Upper lobe of left lung (tissue), 6 donors: ENCODE measurements around the gene LRRIQ1. TPM values are rescaled to one million over a fixed set of nuclear protein-coding genes. Genes with fewer than 3 reads are reported as not detected.

Experiments
- ATAC-seq, 2 donors: fragments of 200-7000 bp; cut with Tn5 transposase; one replicate each; pipeline ENCODE4 v1.9.1; 2022; ENCODE audit warnings: mild to moderate bottlenecking in 2 of 2, moderate library complexity in 2 of 2; ENCODE audit not compliant: low FRiP score in 2 of 2
- DNase-seq, 2 donors: peaks; one replicate each; pipeline ENCODE4 v3.0.0-alpha.2; 2019 to 2020
- H3K27ac ChIP-seq, 4 donors: fragments of 200-600 bp; sonication (generic); one replicate each; pipeline ENCODE4 v1.5.1; 2016 to 2019
- H3K27me3 ChIP-seq, 4 donors: fragments of 200-600 bp; sonication (generic); one replicate each; pipeline ENCODE4 v1.5.1; 2017 to 2019
- H3K36me3 ChIP-seq, 4 donors: fragments of 200-600 bp; sonication (generic); one replicate each; pipeline ENCODE4 v1.5.1; 2016 to 2019
- H3K4me1 ChIP-seq, 4 donors: fragments of 200-600 bp; sonication (generic); one replicate each; pipeline ENCODE4 v1.5.1; 2018 to 2019
- H3K4me3 ChIP-seq, 4 donors: fragments of 200-600 bp; sonication (generic); one replicate each; pipeline ENCODE4 v1.5.1; 2017 to 2019; ENCODE audit warnings: mild to moderate bottlenecking in 2 of 4, moderate library complexity in 1 of 4
- H3K9me3 ChIP-seq, 4 donors: fragments of 200-600 bp; sonication (generic); one replicate each; pipeline ENCODE4 v1.5.1; 2018 to 2019
- CTCF ChIP-seq, 6 experiments: fragments of 450-650 bp in 4 of 6; fragments of 200-600 bp in 2 of 6; sonication (generic) in 2 of 6; IDR thresholded peaks; one replicate each; pipeline ENCODE4 v1.5.1; 2016 to 2019; ENCODE audit warnings: antibody characterized with exemption in 6 of 6
- EP300 ChIP-seq, 4 donors: sonication (generic); formaldehyde crosslinking; IDR thresholded peaks; one replicate each; pipeline ENCODE4 v1.5.1; 2017; ENCODE audit warnings: antibody characterized with exemption in 4 of 4, control low read depth in 2 of 4
- POLR2A ChIP-seq, 4 donors: fragments of 450-650 bp; IDR thresholded peaks; one replicate each; pipeline ENCODE4 v1.5.1; 2016 to 2017; ENCODE audit warnings: antibody characterized with exemption in 4 of 4, mild to moderate bottlenecking in 2 of 4
- POLR2AphosphoS5 ChIP-seq, 2 donors: sonication (generic); formaldehyde crosslinking; IDR thresholded peaks; one replicate each; pipeline ENCODE4 v1.5.1; 2017; ENCODE audit warnings: antibody characterized with exemption in 2 of 2
- WGBS, 2 donors: methylation state at CpG; one replicate each; pipeline ENCODE4 v1.1.5; 2017 to 2018; 5-methylcytosine and 5-hydroxymethylcytosine counted together
- total RNA-seq, 6 donors: library from RNA; depleted of rRNA in 4 of 6; stranded (reverse); fragments of >200 nt in 4 of 6; gene quantifications; one replicate each; pipeline versions ENCODE4 v1.1.0 to v1.2.1, GENCODE V29; 2016 to 2021
- donor health status: DM: no; HTN: no; CAD: no; lungs with moderate emphysema.
- donor health status: DM: no; HTN: yes; CAD: no; lungs with severe emphysema.

Gene LRRIQ1
- total RNA-seq, 6 donors from 2014 or later, result 0.54 to 37.7 (median 6.0) TPM

DNA sequence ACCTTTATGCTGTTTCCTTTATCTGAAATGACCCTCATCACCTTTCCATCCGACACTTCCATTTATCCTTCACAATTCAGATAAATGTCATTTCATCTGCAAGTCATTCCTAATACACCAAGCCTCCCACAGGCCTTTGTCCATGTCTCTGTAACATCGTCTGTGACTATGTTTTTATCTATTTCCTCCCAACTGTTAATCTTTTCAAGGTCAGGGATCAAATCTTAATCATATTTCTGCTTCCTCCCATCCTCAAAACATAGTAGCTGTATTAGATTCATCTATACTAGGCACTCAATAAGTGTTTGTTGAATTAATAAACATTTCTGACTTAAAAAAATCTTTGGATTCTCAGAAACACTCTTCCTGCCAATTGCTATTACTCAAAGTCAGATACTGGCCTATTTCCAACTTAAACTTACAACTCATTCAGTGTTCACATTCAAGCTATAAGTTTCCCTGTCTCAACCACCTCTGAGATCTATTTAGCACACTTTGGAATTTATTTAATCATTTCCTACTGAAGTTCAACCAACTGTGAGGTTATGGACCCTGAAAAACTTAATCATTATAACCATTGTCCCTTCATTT is 143.6 kb downstream of the LRRIQ1 start:
- Histone ChIP-seq H3K4me1 (no peaks in the 10 kb centered on the region), H3K4me3 (no peak overlapping the region), H3K36me3 (no peaks in the 10 kb centered on the region), H3K9me3 (no peaks in the 10 kb centered on the region), H3K27ac (no peak overlapping the region), H3K27me3 (no peaks in the 10 kb centered on the region)
- no peak for TF ChIP-seq CTCF (IDR thresholded peaks at IDR 0.05)
- no peak for TF ChIP-seq POLR2AphosphoS5 (IDR thresholded peaks at IDR 0.05)
- WGBS, 2 donors, result 44 to 64% methylated on average over 2 of the region's 2 CpGs
- DNase-seq, result no peak
- no peak for ATAC-seq

GRCh38 chr12:85182699-85183098 is 146.5 kb downstream of the LRRIQ1 start:
- Histone ChIP-seq H3K4me3 (no peak overlapping the region), H3K4me1 (no peaks in the 10 kb centered on the region), H3K36me3 (no peaks in the 10 kb centered on the region), H3K27me3 (no peaks in the 10 kb centered on the region), H3K27ac (no peak overlapping the region), H3K9me3 (no peaks in the 10 kb centered on the region)
- DNase-seq (no peak), ATAC-seq (no peak)
- 62 to 72% methylated on average over 4 of the region's 4 CpGs for WGBS, 2 donors
- TF ChIP-seq CTCF (IDR thresholded peaks at IDR 0.05) (no peak), POLR2AphosphoS5 (IDR thresholded peaks at IDR 0.05) (no peak), EP300 (IDR thresholded peaks at IDR 0.05) (no peak), POLR2A (IDR thresholded peaks at IDR 0.05) (no peak)

GRCh38 chr12:85183855-85184254 is 147.7 kb downstream of the LRRIQ1 start:
- no peak for TF ChIP-seq EP300 (IDR thresholded peaks at IDR 0.05)
- TF ChIP-seq CTCF (IDR thresholded peaks at IDR 0.05), result no peak
- TF ChIP-seq POLR2A (IDR thresholded peaks at IDR 0.05), result no peak
- no peak for TF ChIP-seq POLR2AphosphoS5 (IDR thresholded peaks at IDR 0.05)
- Histone ChIP-seq H3K4me3 (no peak overlapping the region), H3K27me3 (no peaks in the 10 kb centered on the region), H3K36me3 (no peaks in the 10 kb centered on the region), H3K27ac (no peak overlapping the region), H3K9me3 (no peaks in the 10 kb centered on the region), H3K4me1 (no peaks in the 10 kb centered on the region)
- WGBS, 2 donors, result 38 to 70% methylated on average over 2 of the region's 2 CpGs
- ATAC-seq (no peak), DNase-seq (no peak)

DNA sequence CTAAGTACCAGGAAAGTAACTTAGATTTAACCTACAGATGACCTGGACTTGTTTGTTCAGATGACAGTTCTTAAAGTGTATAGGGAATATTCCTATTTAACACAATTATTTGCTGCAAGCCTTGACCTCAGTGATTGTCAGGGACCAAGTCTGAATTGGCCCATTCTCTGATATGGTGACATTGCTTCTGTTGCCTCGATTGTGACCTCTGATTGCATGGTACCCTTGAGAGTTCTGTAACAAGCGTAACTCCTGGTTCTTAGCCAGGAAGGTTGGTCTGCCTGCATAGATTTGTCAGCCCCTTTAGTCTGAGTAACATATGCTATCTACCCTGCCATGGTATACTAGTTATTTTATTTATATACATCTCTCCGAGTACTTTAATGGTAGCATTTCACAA is 150.1 kb downstream of the LRRIQ1 start:
- Histone ChIP-seq H3K9me3 (no peaks in the 10 kb centered on the region), H3K36me3 (no peaks in the 10 kb centered on the region), H3K27ac (no peak overlapping the region), H3K4me3 (no peak overlapping the region), H3K27me3 (no peaks in the 10 kb centered on the region), H3K4me1 (no peaks in the 10 kb centered on the region)
- no peak for ATAC-seq
- DNase-seq, result no peak
- TF ChIP-seq EP300 (IDR thresholded peaks at IDR 0.05) (no peak), POLR2AphosphoS5 (IDR thresholded peaks at IDR 0.05) (no peak), CTCF (IDR thresholded peaks at IDR 0.05) (no peak), POLR2A (IDR thresholded peaks at IDR 0.05) (no peak)
- WGBS, 2 donors, result 74 to 77% methylated on average over 3 of the region's 3 CpGs

- Histone ChIP-seq H3K36me3 (no peaks in the 10 kb centered on the region), H3K4me1 (no peaks in the 10 kb centered on the region), H3K27ac (no peak overlapping the region), H3K4me3 (no peak overlapping the region), H3K9me3 (no peaks in the 10 kb centered on the region), H3K27me3 (no peaks in the 10 kb centered on the region)
- DNase-seq (no peak), ATAC-seq (no peak)
- TF ChIP-seq POLR2AphosphoS5 (IDR thresholded peaks at IDR 0.05), result no peak
- TF ChIP-seq CTCF (IDR thresholded peaks at IDR 0.05), result no peak
- TF ChIP-seq EP300 (IDR thresholded peaks at IDR 0.05), result no peak
- no peak for TF ChIP-seq POLR2A (IDR thresholded peaks at IDR 0.05)
- 80 to 88% methylated on average over 3 of the region's 3 CpGs for WGBS, 2 donors
Observed at GRCh38 chr12:85188619-85189018, 152.5 kb downstream of the LRRIQ1 start.
